Left lung (tissue), 10 donors: Measurements from ENCODE around the gene MRM3. TPM values are rescaled to one million over a fixed set of nuclear protein-coding genes. Genes with fewer than 3 reads are reported as not detected.

Experiments
- ATAC-seq: fragments of 200-7000 bp; cut with Tn5 transposase; one replicate; pipeline ENCODE4 v1.9.1; 2020; ENCODE audit warnings: moderate library complexity
- DNase-seq, 4 donors: peaks; one replicate each; pipeline ENCODE4 v3.0.0-alpha.2; 2013 to 2020
- H3K27ac ChIP-seq, 2 donors: fragments of 200-600 bp; sonication (generic) in 1 of 2; one replicate each; pipeline versions ENCODE4 v1.5.0 to v1.8.0; 2020 to 2021
- H3K27me3 ChIP-seq, 2 donors: fragments of 200-600 bp; sonication (generic) in 1 of 2; one replicate each; pipeline versions ENCODE4 v1.5.0 to v1.8.0; 2020 to 2021
- H3K36me3 ChIP-seq, 2 donors: fragments of 200-600 bp; sonication (generic) in 1 of 2; one replicate each; pipeline versions ENCODE4 v1.5.0 to v1.8.0; 2020 to 2021
- H3K4me1 ChIP-seq, 2 donors: fragments of 200-600 bp; one replicate each; pipeline ENCODE4 v1.8.0; 2021
- H3K4me3 ChIP-seq, 2 donors: fragments of 200-600 bp; sonication (generic) in 1 of 2; one replicate each; pipeline versions ENCODE4 v1.5.0 to v1.8.0; 2020 to 2021; ENCODE audit warnings: mild to moderate bottlenecking in 1 of 2
- H3K9me3 ChIP-seq, 2 donors: fragments of 200-600 bp; sonication (generic) in 1 of 2; one replicate each; pipeline versions ENCODE4 v1.5.0 to v1.8.0; 2020 to 2021
- CTCF ChIP-seq, 2 donors: fragments of 200-600 bp; sonication (generic) in 1 of 2; IDR thresholded peaks; one replicate each; pipeline versions ENCODE4 v1.5.0 to v1.8.0; 2021; ENCODE audit warnings: antibody characterized with exemption in 2 of 2
- intact Hi-C, 2 donors: fragments of 100-400 bp; cut with DNase I; formaldehyde crosslinking; loops; one replicate each; pipeline versions ENCODE4 v1.11.2 to v1.14.2; 2022
- polyA plus RNA-seq, 6 donors: library from polyadenylated mRNA; unstranded; fragments of 120-200 nt; gene quantifications; one replicate each; pipeline ENCODE4 v1.2.1, GENCODE V29; 2013; ENCODE audit not compliant: insufficient read length in 6 of 6
- total RNA-seq, 2 donors: library from RNA; stranded (reverse); fragmentation: NEBNext Ultra II Directional; extraction: Animal tissue kit (Norgen Biotek cat#: 25700); gene quantifications; one replicate each; pipeline ENCODE4 v1.2.1, GENCODE V29; 2021
- donor health status: DM: no; HTN: yes; CAD: no.
- donor health status: DM: no; HTN: no; CAD: no.

The MRM3 gene
- total and polyA plus RNA-seq, 8 donors: 8.9 to 16.5 (median 15.6) TPM

- no peaks in the 10 kb centered on the region for H3K27me3 ChIP-seq
- intact Hi-C loops: no loop called here
- H3K9me3 ChIP-seq: no peaks in the 10 kb centered on the region
- no peak for TF ChIP-seq CTCF (IDR thresholded peaks at IDR 0.05)
- H3K36me3 ChIP-seq: peaks cover 0 to 82% of the 10 kb centered on the region in 2 donors
- no peak overlapping the region for H3K27ac ChIP-seq
- DNase-seq: no peak
- no peak for ATAC-seq
- no peaks in the 10 kb centered on the region for H3K4me1 ChIP-seq
- no peak overlapping the region for H3K4me3 ChIP-seq
These were observed 22.2 kb upstream of the MRM3 start for GRCh38 chr17:759964-760363.

GRCh38 chr17:760371-760770, 21.8 kb upstream of the MRM3 start:
- H3K36me3 ChIP-seq: peaks cover 0 to 86% of the 10 kb centered on the region in 2 donors
- H3K9me3 ChIP-seq: no peaks in the 10 kb centered on the region
- no peaks in the 10 kb centered on the region for H3K27me3 ChIP-seq
- TF ChIP-seq CTCF (IDR thresholded peaks at IDR 0.05): no peak
- intact Hi-C loops: no loop called here
- no peak overlapping the region for H3K27ac ChIP-seq
- no peak overlapping the region for H3K4me3 ChIP-seq
- no peak for ATAC-seq
- H3K4me1 ChIP-seq: no peaks in the 10 kb centered on the region
- no peak for DNase-seq

- Histone ChIP-seq H3K4me1 (no peaks in the 10 kb centered on the region), H3K27ac (no peak overlapping the region), H3K27me3 (no peaks in the 10 kb centered on the region), H3K36me3 (peaks cover 4 to 87% of the 10 kb centered on the region in 2 donors), H3K4me3 (no peak overlapping the region), H3K9me3 (no peaks in the 10 kb centered on the region)
- intact Hi-C loops: no loop called here
- no peak for DNase-seq
- no peak for TF ChIP-seq CTCF (IDR thresholded peaks at IDR 0.05)
- peak; percentile 66 for ATAC-seq
These were observed 15.1 kb upstream of the MRM3 start for GRCh38 chr17:767076-767475.

- no peak overlapping the region for H3K4me3 ChIP-seq
- no peaks in the 10 kb centered on the region for H3K9me3 ChIP-seq
- DNase-seq: no peak
- H3K27ac ChIP-seq: no peak overlapping the region
- H3K36me3 ChIP-seq: peaks cover 4 to 93% of the 10 kb centered on the region in 2 donors
- TF ChIP-seq CTCF (IDR thresholded peaks at IDR 0.05): no peak
- no peaks in the 10 kb centered on the region for H3K4me1 ChIP-seq
- no peak for ATAC-seq
- intact Hi-C loops: no loop called here
- H3K27me3 ChIP-seq: no peaks in the 10 kb centered on the region
These were observed 9.1 kb upstream of the MRM3 start for GRCh38 chr17:773016-773415.

GRCh38 chr17:773467-774312, 8.5 kb upstream of the MRM3 start:
- TF ChIP-seq CTCF (IDR thresholded peaks at IDR 0.05): no peak
- DNase-seq (no peak), ATAC-seq (no peak)
- intact Hi-C loops: no loop called here
- H3K4me1 ChIP-seq: no peaks in the 10 kb centered on the region
- H3K9me3 ChIP-seq: no peaks in the 10 kb centered on the region
- H3K4me3 ChIP-seq: no peak overlapping the region
- no peak overlapping the region for H3K27ac ChIP-seq
- H3K36me3 ChIP-seq: peaks cover 4 to 100% of the 10 kb centered on the region in 2 donors
- no peaks in the 10 kb centered on the region for H3K27me3 ChIP-seq
